Neural progenitor cell (in vitro differentiated cells): Measurements from ENCODE around the gene GDPGP1. TPM values are rescaled to one million over a fixed set of nuclear protein-coding genes. Genes with fewer than 3 reads are reported as not detected.

Source experiments
- DNase-seq: peaks from one replicate; pipeline ENCODE4 v3.0.0-alpha.2; 2016; ENCODE audit warnings: low spot score
- H2AFZ ChIP-seq: fragments of 200-600 bp; sonication (generic); replicated peaks from 2 replicates; pipeline ENCODE4 v1.6.1; 2016; ENCODE audit warnings: antibody characterized with exemption
- H3F3A ChIP-seq: fragments of 200-600 bp; sonication (generic); 2 replicates; pipeline ENCODE4 v1.6.1; 2016; ENCODE audit warnings: antibody characterized with exemption, low read depth
- H3K27ac ChIP-seq: fragments of 200-600 bp; sonication (generic); 2 replicates; pipeline ENCODE4 v1.5.1; 2016; ENCODE audit warnings: mild to moderate bottlenecking
- H3K27me3 ChIP-seq: fragments of 200-600 bp; sonication (generic); 2 replicates; pipeline ENCODE4 v1.6.1; 2016; ENCODE audit warnings: mild to moderate bottlenecking, moderate library complexity
- H3K36me3 ChIP-seq: fragments of 200-600 bp; sonication (generic); 2 replicates; pipeline ENCODE4 v1.5.1; 2016
- H3K4me1 ChIP-seq: fragments of 200-600 bp; sonication (generic); 2 replicates; pipeline ENCODE4 v1.6.1; 2016; ENCODE audit warnings: mixed run types
- H3K4me2 ChIP-seq: fragments of 200-600 bp; sonication (generic); 2 replicates; pipeline ENCODE4 v1.6.1; 2016
- H3K4me3 ChIP-seq: fragments of 200-600 bp; sonication (generic); 2 replicates; pipeline ENCODE4 v1.5.1; 2016
- H3K79me2 ChIP-seq: fragments of 200-600 bp; sonication (generic); 2 replicates; pipeline ENCODE4 v1.6.1; 2016; ENCODE audit warnings: low read depth
- H3K9ac ChIP-seq: fragments of 200-600 bp; sonication (generic); 2 replicates; pipeline ENCODE4 v1.6.1; 2016
- H3K9me3 ChIP-seq: fragments of 200-600 bp; sonication (generic); 2 replicates; pipeline ENCODE4 v1.5.1; 2016; ENCODE audit warnings: low read depth
- H4K20me1 ChIP-seq: fragments of 200-600 bp; sonication (generic); 2 replicates; pipeline ENCODE4 v1.6.1; 2016; ENCODE audit warnings: low read depth
- H3K27ac Mint-ChIP-seq: 3 replicates; pipeline ENCODE4 v1.8.0; 2021; ENCODE audit warnings: mixed read lengths
- H3K27me3 Mint-ChIP-seq: 2 replicates; pipeline ENCODE4 v1.8.0; 2022; ENCODE audit warnings: low read depth, mild to moderate bottlenecking, inconsistent platforms, moderate library complexity, mixed read lengths; ENCODE audit not compliant: insufficient read depth
- H3K36me3 Mint-ChIP-seq: 3 replicates; pipeline ENCODE4 v1.8.0; 2021; ENCODE audit warnings: mixed read lengths
- H3K4me1 Mint-ChIP-seq: 3 replicates; pipeline ENCODE4 v1.8.0; 2021; ENCODE audit warnings: mixed read lengths
- H3K4me3 Mint-ChIP-seq: 3 replicates; pipeline ENCODE4 v1.8.0; 2021; ENCODE audit warnings: mild to moderate bottlenecking, moderate library complexity, mixed read lengths
- H3K9me3 Mint-ChIP-seq: 3 replicates; pipeline ENCODE4 v1.8.0; 2020; ENCODE audit warnings: mixed read lengths
- CTCF ChIP-seq: fragments of 200-600 bp; sonication (generic); IDR thresholded peaks from 2 replicates; pipeline ENCODE4 v1.5.1; 2017; ENCODE audit warnings: antibody characterized with exemption, mild to moderate bottlenecking
- EZH2 ChIP-seq: fragments of 200-600 bp; sonication (generic); IDR thresholded peaks from 2 replicates; pipeline ENCODE4 v1.6.1; 2017; ENCODE audit warnings: antibody characterized with exemption, mild to moderate bottlenecking, moderate library complexity
- EZH2phosphoT487 ChIP-seq: fragments of 200-600 bp; sonication (generic); IDR thresholded peaks from 2 replicates; pipeline ENCODE4 v1.6.1; 2017; ENCODE audit warnings: antibody characterized with exemption
- total RNA-seq: library from RNA; depleted of rRNA; stranded (reverse); fragments of >200 nt; gene quantifications from 2 replicates; pipeline ENCODE4 v1.2.3, GENCODE V29; 2015; ENCODE audit warnings: low replicate concordance

GDPGP1 gene
- total RNA-seq, 1 donor from 2014 or later: 0.67 TPM

- H3K79me2 ChIP-seq: no peaks in the 10 kb centered on the region
- peaks cover 5% of the 10 kb centered on the region for H3K4me1 ChIP-seq
- H3K4me3 Mint-ChIP-seq: no peak overlapping the region
- peaks cover 2% of the 10 kb centered on the region for H3F3A ChIP-seq
- peaks cover 2% of the 10 kb centered on the region for H3K36me3 Mint-ChIP-seq
- H3K27ac ChIP-seq: no peak overlapping the region
- H3K36me3 ChIP-seq: no peaks in the 10 kb centered on the region
- H2AFZ ChIP-seq: no peak overlapping the region
- no peak for DNase-seq
- H3K4me1 Mint-ChIP-seq: peaks cover 13% of the 10 kb centered on the region
- no peak overlapping the region for H3K9ac ChIP-seq
- H3K9me3 Mint-ChIP-seq: no peaks in the 10 kb centered on the region
- H3K4me3 ChIP-seq: no peak overlapping the region
- no peak overlapping the region for H3K27ac Mint-ChIP-seq
- no peaks in the 10 kb centered on the region for H4K20me1 ChIP-seq
- TF ChIP-seq CTCF (no peak), EZH2phosphoT487 (no peak), EZH2 (no peak)
- H3K4me2 ChIP-seq: no peak overlapping the region
- H3K27me3 Mint-ChIP-seq: peaks cover 2% of the 10 kb centered on the region
- no peaks in the 10 kb centered on the region for H3K9me3 ChIP-seq
- H3K27me3 ChIP-seq: no peaks in the 10 kb centered on the region
These were observed 39.4 kb upstream of the GDPGP1 start for GRCh38 chr15:90194655-90195054.

- Mint-ChIP-seq H3K9me3 (no peaks in the 10 kb centered on the region), H3K27ac (peak overlapping the region; percentile 99), H3K4me3 (peak overlapping the region; percentile 97), H3K36me3 (no peaks in the 10 kb centered on the region), H3K4me1 (peaks cover 39% of the 10 kb centered on the region), H3K27me3 (peaks cover 4% of the 10 kb centered on the region)
- no peak overlapping the region for H3K9ac ChIP-seq
- H3K36me3 ChIP-seq: no peaks in the 10 kb centered on the region
- peaks cover 11% of the 10 kb centered on the region for H3K4me1 ChIP-seq
- peaks cover 40% of the 10 kb centered on the region for H4K20me1 ChIP-seq
- H3F3A ChIP-seq: peaks cover 23% of the 10 kb centered on the region
- peaks cover 27% of the 10 kb centered on the region for H3K79me2 ChIP-seq
- peak overlapping the region; percentile 89 for H3K4me3 ChIP-seq
- TF ChIP-seq CTCF: no peak
- no peak for TF ChIP-seq EZH2phosphoT487
- no peak for TF ChIP-seq EZH2
- H3K9me3 ChIP-seq: no peaks in the 10 kb centered on the region
- DNase-seq: no peak
- peak overlapping the region; percentile 93 for H3K4me2 ChIP-seq
- no peaks in the 10 kb centered on the region for H3K27me3 ChIP-seq
- peak overlapping the region; percentile 69 for H2AFZ ChIP-seq
- H3K27ac ChIP-seq: no peak overlapping the region
These were observed 33.4 kb upstream of the GDPGP1 start for GRCh38 chr15:90200534-90201129.

- Histone ChIP-seq H3K9ac (peak within 1 kb of the TSS; percentile 46), H2AFZ (peak within 1 kb of the TSS; percentile 69), H3K36me3 (no peaks in the 10 kb centered on the region), H3K79me2 (peaks cover 27% of the 10 kb centered on the region), H3K9me3 (no peaks in the 10 kb centered on the region), H3K4me3 (peak within 1 kb of the TSS; percentile 89), H3K4me1 (peaks cover 11% of the 10 kb centered on the region), H4K20me1 (peaks cover 47% of the 10 kb centered on the region), H3K27me3 (no peaks in the 10 kb centered on the region), H3K4me2 (peak within 1 kb of the TSS; percentile 93), H3K27ac (no peak within 1 kb of the TSS), H3F3A (peaks cover 23% of the 10 kb centered on the region)
- peak; percentile 95 for DNase-seq
- H3K27me3 Mint-ChIP-seq: peaks cover 6% of the 10 kb centered on the region
- H3K9me3 Mint-ChIP-seq: no peaks in the 10 kb centered on the region
- H3K27ac Mint-ChIP-seq: peak within 1 kb of the TSS; percentile 99
- peak within 1 kb of the TSS; percentile 97 for H3K4me3 Mint-ChIP-seq
- H3K36me3 Mint-ChIP-seq: no peaks in the 10 kb centered on the region
- H3K4me1 Mint-ChIP-seq: peaks cover 39% of the 10 kb centered on the region
- no peak for TF ChIP-seq EZH2phosphoT487
- no peak for TF ChIP-seq CTCF
These were observed 32.7 kb upstream of the GDPGP1 start, which contains the start of gene SEMA4B for GRCh38 chr15:90201130-90201943. Gene SEMA4B (plus strand): TSS chr15:90201330. CDS start chr15:90201579, 249 bp downstream.
